Measurements from ENCODE around the gene MSMO1. TPM values are rescaled to one million over a fixed set of nuclear protein-coding genes. Genes with fewer than 3 reads are reported as not detected.
"Not testable (repeated sequence)": the region's sequence is repeated elsewhere in the genome, so short reads cannot be mapped to it uniquely, and the experiment has no call there.

The MSMO1 gene
- polyA plus RNA-seq (ENCODE audit: insufficient read length), result 62.7 TPM
- long read RNA-seq, donor 1, transcript MSMO1-201 (6 exons, 2,269 nt), result major isoform, 31 of 35 reads
- long read RNA-seq, donor 1, partial matches to known transcripts, result 0 of 35 reads
- long read RNA-seq, donor 1, other reads (novel, unspliced or antisense), result 0 of 35 reads
- long read RNA-seq, donor 2, transcript MSMO1-201 (6 exons, 2,269 nt), result major isoform, 27 of 33 reads
- long read RNA-seq, donor 2, transcript MSMO1-202 (5 exons, 1,789 nt), result minor isoform, 5 of 33 reads
- long read RNA-seq, donor 2, partial matches to known transcripts, result 0 of 33 reads
- long read RNA-seq, donor 2, other reads (novel, unspliced or antisense), result 0 of 33 reads
- long read RNA-seq, donor 3, transcript MSMO1-201 (6 exons, 2,269 nt), result major isoform, 10 of 17 reads
- long read RNA-seq, donor 3, partial matches to known transcripts, result 7 of 17 reads
- long read RNA-seq, donor 3, other reads (novel, unspliced or antisense), result 0 of 17 reads
- long read RNA-seq, donor 4, partial matches to known transcripts, result 0 of 3 reads
- long read RNA-seq, donor 4, other reads (novel, unspliced or antisense), result 0 of 3 reads
- long read RNA-seq, donor 5, transcript MSMO1-201 (6 exons, 2,269 nt), result major isoform, 49 of 57 reads
- long read RNA-seq, donor 5, partial matches to known transcripts, result 5 of 57 reads
- long read RNA-seq, donor 5, other reads (novel, unspliced or antisense), result 0 of 57 reads
- long read RNA-seq, donor 6, transcript MSMO1-201 (6 exons, 2,269 nt), result major isoform, 20 of 23 reads
- long read RNA-seq, donor 6, partial matches to known transcripts, result 0 of 23 reads
- long read RNA-seq, donor 6, other reads (novel, unspliced or antisense), result 0 of 23 reads
- long read RNA-seq, donor 7, transcript MSMO1-201 (6 exons, 2,269 nt), result major isoform, 39 of 92 reads
- long read RNA-seq, donor 7, partial matches to known transcripts, result 47 of 92 reads
- long read RNA-seq, donor 7, other reads (novel, unspliced or antisense), result 0 of 92 reads
- long read RNA-seq, donor 8, transcript MSMO1-201 (6 exons, 2,269 nt), result major isoform, 16 of 17 reads
- long read RNA-seq, donor 8, partial matches to known transcripts, result 0 of 17 reads
- long read RNA-seq, donor 8, other reads (novel, unspliced or antisense), result 0 of 17 reads

GRCh38 chr4:165327211-165328100, at the start of gene MSMO1:
Gene MSMO1, plus strand, starts transcription at chr4:165327669. Its CDS starts 5,702 bp downstream, at chr4:165333371.
- DNase-seq, result peak; percentile 98

- DNase-seq, result not testable (repeated sequence)
Measured at GRCh38 chr4:165279531-165279930, 47.9 kb upstream of the MSMO1 start.

- not testable (repeated sequence) for DNase-seq
Measured at GRCh38 chr4:165284697-165285096, 42.8 kb upstream of the MSMO1 start.

GRCh38 chr4:165286619-165287340, 40.7 kb upstream of the MSMO1 start:
- DNase-seq, result not testable (repeated sequence)

GRCh38 chr4:165288226-165288625, 39.2 kb upstream of the MSMO1 start:
- no peak for DNase-seq

- no peak for DNase-seq
Measured at GRCh38 chr4:165288639-165289422, 38.6 kb upstream of the MSMO1 start.

- DNase-seq, result no peak
Measured at GRCh38 chr4:165289423-165289785, 38.1 kb upstream of the MSMO1 start.

GRCh38 chr4:165293061-165293460, 34.4 kb upstream of the MSMO1 start:
- DNase-seq, result no peak

- DNase-seq, result no peak
Measured at GRCh38 chr4:165293927-165294649, 33.4 kb upstream of the MSMO1 start.

GRCh38 chr4:165294907-165295306, 32.6 kb upstream of the MSMO1 start:
- peak; percentile 10 for DNase-seq

GRCh38 chr4:165297626-165298025, 29.8 kb upstream of the MSMO1 start:
- DNase-seq, result no peak

- no peak for DNase-seq
Measured at GRCh38 chr4:165299399-165300060, 27.9 kb upstream of the MSMO1 start.

GRCh38 chr4:165301833-165302232, 25.6 kb upstream of the MSMO1 start:
- DNase-seq, result no peak

GRCh38 chr4:165302658-165303057, 24.8 kb upstream of the MSMO1 start:
- DNase-seq, result no peak

- no peak for DNase-seq
Measured at GRCh38 chr4:165308166-165308565, 19.3 kb upstream of the MSMO1 start.

- no peak for DNase-seq
Measured at GRCh38 chr4:165308606-165309005, 18.9 kb upstream of the MSMO1 start.

- DNase-seq, result no peak
Measured at GRCh38 chr4:165309456-165309855, 18.0 kb upstream of the MSMO1 start.

- DNase-seq, result no peak
Measured at GRCh38 chr4:165312506-165312905, 15.0 kb upstream of the MSMO1 start.

- DNase-seq, result no peak
Measured at GRCh38 chr4:165319030-165319429, 8.4 kb upstream of the MSMO1 start.
